ENCODE data around the gene MAP3K19. TPM values are rescaled to one million over a fixed set of nuclear protein-coding genes. Genes with fewer than 3 reads are reported as not detected.

The MAP3K19 gene
- total and polyA plus RNA-seq, 2 of the 8 experiments (the other 6 are each of a cell fraction or from before 2014, with no cell fraction given): not detected

GRCh38 chr2:135093670-135094330 is 46.6 kb upstream of the MAP3K19 start (continued):
- TF ChIP-seq CHD7 (IDR thresholded peaks at IDR 0.05; ENCODE audit: insufficient replicate concordance, low read length) (no peak), POLR2A (IDR thresholded peaks at IDR 0.05; ENCODE audit: control extremely low read depth in 1 of 2, low read depth in 2 of 2, low read length in 2 of 2) (no peak), SIX5 (IDR thresholded peaks at IDR 0.05; ENCODE audit: low read depth, low read length) (no peak), POU5F1 (IDR thresholded peaks at IDR 0.05; ENCODE audit: low read depth, low read length) (no peak), RXRA (IDR thresholded peaks at IDR 0.05; ENCODE audit: insufficient read depth, low read depth, low read length) (no peak), NRF1 (IDR thresholded peaks at IDR 0.05; ENCODE audit: low read depth, low read length) (no peak), CTCF (IDR thresholded peaks at IDR 0.05; ENCODE audit: control extremely low read depth in 1 of 3, insufficient read depth in 1 of 3, low read depth in 1 of 3, low read length in 3 of 3) (no peak), SP1 (IDR thresholded peaks at IDR 0.05; ENCODE audit: low read depth, low read length) (no peak), CHD2 (IDR thresholded peaks at IDR 0.05; ENCODE audit: low read length) (no peak)

Measured in H1 (cell line).